ENCODE results near the gene SRCAP.
A peak's percentile ranks its signal among the peaks of the same experiment; 100 is the strongest.

Gene SRCAP

GRCh38 chr16:30785126-30786106 is 86.4 kb downstream of the SRCAP start (continued):
- TF ChIP-seq INSM2 (tag by site-specific recombination; IDR thresholded peaks at IDR 0.05) (no peak), ZSCAN30 (tag by site-specific recombination; IDR thresholded peaks at IDR 0.05) (no peak), ZNF121 (tag by site-specific recombination; IDR thresholded peaks at IDR 0.05) (no peak), SP2 (tag by site-specific recombination; IDR thresholded peaks at IDR 0.05) (no peak), ZNF664 (tag by site-specific recombination; IDR thresholded peaks at IDR 0.05) (0 out of 2 replicates have a peak, but pooled peaks have one; percentile 61), ZNF701 (tag by site-specific recombination; IDR thresholded peaks at IDR 0.05) (no peak), ZNF404 (tag by site-specific recombination; IDR thresholded peaks at IDR 0.05) (peak; percentile 65; the same call in 1 of the 2 replicates), ZNF629 (tag by site-specific recombination; IDR thresholded peaks at IDR 0.05) (0 out of 2 replicates have a peak, but pooled peaks have one; percentile 10), ZNF223 (tag by site-specific recombination; IDR thresholded peaks at IDR 0.05) (peak; percentile 38; the same call in 1 of the 2 replicates), ZNF548 (tag by site-specific recombination; IDR thresholded peaks at IDR 0.05) (no peak), ZNF16 (tag by site-specific recombination; IDR thresholded peaks at IDR 0.05; ENCODE audit: low read depth) (no peak), ZNF558 (tag by site-specific recombination; IDR thresholded peaks at IDR 0.05) (peak; percentile 74), ZBTB11 (tag by site-specific recombination; conservative IDR thresholded peaks at IDR 0.05; ENCODE audit: low read depth) (peak; percentile 66; the same call in 1 of the 2 replicates), ZNF521 (tag by site-specific recombination; IDR thresholded peaks at IDR 0.05) (no peak), YY2 (tag by site-specific recombination; IDR thresholded peaks at IDR 0.05) (no peak), ZXDB (tag by site-specific recombination; IDR thresholded peaks at IDR 0.05) (0 out of 2 replicates have a peak, but pooled peaks have one; percentile 15), ZNF10 (tag by site-specific recombination; IDR thresholded peaks at IDR 0.05) (no peak), YY1 (tag by site-specific recombination; IDR thresholded peaks at IDR 0.05) (no peak), ZNF23 (tag by site-specific recombination; IDR thresholded peaks at IDR 0.05; ENCODE audit: borderline replicate concordance) (no peak), ZNF24 (tag by site-specific recombination; IDR thresholded peaks at IDR 0.05) (peak; percentile 41; the same call in 1 of the 2 replicates), ZNF274 (IDR thresholded peaks at IDR 0.05; ENCODE audit: low read length) (no peak), ZNF274 (tag by site-specific recombination; IDR thresholded peaks at IDR 0.05; ENCODE audit: borderline replicate concordance) (no peak), ZNF785 (tag by site-specific recombination; IDR thresholded peaks at IDR 0.05) (no peak), ZNF426 (tag by site-specific recombination; IDR thresholded peaks at IDR 0.05) (peak; percentile 84), TCF7L2 (IDR thresholded peaks at IDR 0.05; ENCODE audit: borderline replicate concordance, low read depth, low read length) (no peak), KLF7 (tag by site-specific recombination; IDR thresholded peaks at IDR 0.05; ENCODE audit: borderline replicate concordance) (peak; percentile 24; the same call in 1 of the 2 replicates), ZSCAN5A (tag by site-specific recombination; IDR thresholded peaks at IDR 0.05) (no peak), ZNF433 (tag by site-specific recombination; IDR thresholded peaks at IDR 0.05; ENCODE audit: low read depth) (peak; percentile 43; the same call in 1 of the 2 replicates), ZNF266 (tag by site-specific recombination; IDR thresholded peaks at IDR 0.05; ENCODE audit: low read depth) (0 out of 2 replicates have a peak, but pooled peaks have one; percentile 15), ZFP41 (tag by site-specific recombination; IDR thresholded peaks at IDR 0.05; ENCODE audit: borderline replicate concordance) (no peak), ZNF677 (tag by site-specific recombination; IDR thresholded peaks at IDR 0.05) (no peak), ZBTB48 (tag by site-specific recombination; IDR thresholded peaks at IDR 0.05) (no peak)

Measured in HEK293 (cell line).